ENCODE measurements around the gene GAPVD1.

Gene GAPVD1

DNA sequence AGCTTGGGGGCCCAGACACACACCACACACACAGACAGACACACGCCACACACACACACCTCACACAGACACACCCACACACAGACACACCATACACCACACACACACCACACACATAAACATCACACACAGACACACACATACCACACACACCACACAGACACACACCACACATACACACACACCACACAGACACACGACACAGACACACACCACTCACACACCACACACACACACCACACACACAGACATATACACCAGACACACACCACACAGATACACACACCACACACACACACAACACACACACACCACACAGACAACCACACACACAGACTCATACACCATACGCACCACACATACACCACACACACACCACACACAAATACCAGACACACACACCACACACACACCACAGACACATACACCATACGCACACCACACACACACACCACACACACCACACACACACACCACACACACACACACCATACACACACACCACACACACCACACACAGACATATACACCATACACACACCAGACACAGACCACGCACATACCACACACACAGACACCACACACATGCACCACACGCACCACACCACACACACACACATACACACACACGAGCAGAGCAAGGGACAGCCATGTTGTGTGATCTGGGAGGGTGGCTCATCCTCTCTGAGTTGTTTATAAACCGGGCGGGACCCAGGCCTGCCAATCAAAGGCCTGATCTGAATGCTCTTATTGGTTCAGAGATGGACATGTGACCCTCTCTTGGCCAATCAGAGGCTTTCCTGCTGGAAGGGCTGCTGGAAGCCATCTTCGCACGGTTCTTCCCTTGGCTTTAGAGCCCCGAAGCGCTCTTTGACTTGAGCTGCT, 148.3 kb downstream of the GAPVD1 start:
- DNase-seq (ENCODE audit: extremely low spot score): peak; percentile 69
- peak; percentile 49; the same call in 1 of the 2 replicates for TF ChIP-seq TARDBP (IDR thresholded peaks at IDR 0.05)
- TF ChIP-seq, protein P1, sequence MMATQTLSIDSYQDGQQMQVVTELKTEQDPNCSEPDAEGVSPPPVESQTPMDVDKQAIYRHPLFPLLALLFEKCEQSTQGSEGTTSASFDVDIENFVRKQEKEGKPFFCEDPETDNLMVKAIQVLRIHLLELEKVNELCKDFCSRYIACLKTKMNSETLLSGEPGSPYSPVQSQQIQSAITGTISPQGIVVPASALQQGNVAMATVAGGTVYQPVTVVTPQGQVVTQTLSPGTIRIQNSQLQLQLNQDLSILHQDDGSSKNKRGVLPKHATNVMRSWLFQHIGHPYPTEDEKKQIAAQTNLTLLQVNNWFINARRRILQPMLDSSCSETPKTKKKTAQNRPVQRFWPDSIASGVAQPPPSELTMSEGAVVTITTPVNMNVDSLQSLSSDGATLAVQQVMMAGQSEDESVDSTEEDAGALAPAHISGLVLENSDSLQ (IDR thresholded peaks at IDR 0.05): peak; percentile 98
- TF ChIP-seq CTBP1 (IDR thresholded peaks at IDR 0.05; ENCODE audit: borderline replicate concordance): no peak
- POLR2A ChIA-PET: interaction anchor here (1.3 kb wide), 1 partner anchor 13 kb away, joined by 3 read pairs; no protein-coding TSS in a partner anchor
- CTCF ChIA-PET: no interaction called here

GRCh38 chr9:125410522-125410894, 148.9 kb downstream of the GAPVD1 start:
- ChIA-PET CTCF (no interaction called here), POLR2A (interaction anchor here (1.3 kb wide), 1 partner anchor 12 kb away, joined by 3 read pairs; no protein-coding TSS in a partner anchor)
- TF ChIP-seq CTBP1 (IDR thresholded peaks at IDR 0.05; ENCODE audit: borderline replicate concordance) (no peak), SP1 (IDR thresholded peaks at IDR 0.05) (no peak), FOXM1 (IDR thresholded peaks at IDR 0.05; ENCODE audit: borderline replicate concordance) (no peak), HDGF (IDR thresholded peaks at IDR 0.05; ENCODE audit: borderline replicate concordance) (no peak), ARNT (IDR thresholded peaks at IDR 0.05) (no peak), ZNF384 (IDR thresholded peaks at IDR 0.05) (no peak), FOXA1 (IDR thresholded peaks at IDR 0.05) (no peak)
- no peak for DNase-seq (ENCODE audit: extremely low spot score)

GRCh38 chr9:125411171-125411756, 149.6 kb downstream of the GAPVD1 start:
- TF ChIP-seq BHLHE40 (IDR thresholded peaks at IDR 0.05; ENCODE audit: borderline replicate concordance) (no peak), SP1 (IDR thresholded peaks at IDR 0.05) (no peak), FOXM1 (IDR thresholded peaks at IDR 0.05; ENCODE audit: borderline replicate concordance) (no peak), ARNT (IDR thresholded peaks at IDR 0.05) (no peak), SUZ12 (IDR thresholded peaks at IDR 0.05) (no peak), HDGF (IDR thresholded peaks at IDR 0.05; ENCODE audit: borderline replicate concordance) (no peak), ZNF384 (IDR thresholded peaks at IDR 0.05) (no peak)
- TF ChIP-seq, protein P1 (IDR thresholded peaks at IDR 0.05): no peak
- no peak for DNase-seq (ENCODE audit: extremely low spot score)
- ChIA-PET CTCF (interaction anchor here (1.3 kb wide), 1 partner anchor 17 kb away, joined by 3 read pairs; no protein-coding TSS in a partner anchor), POLR2A (no interaction called here)

GRCh38 chr9:125412166-125412565, 150.5 kb downstream of the GAPVD1 start:
- no peak for TF ChIP-seq BHLHE40 (IDR thresholded peaks at IDR 0.05; ENCODE audit: borderline replicate concordance)
- TF ChIP-seq FOXM1 (IDR thresholded peaks at IDR 0.05; ENCODE audit: borderline replicate concordance): no peak
- no peak for DNase-seq (ENCODE audit: extremely low spot score)
- ChIA-PET POLR2A (no interaction called here), CTCF (interaction anchor here (1.3 kb wide), 1 partner anchor 16 kb away, joined by 3 read pairs; no protein-coding TSS in a partner anchor)

GRCh38 chr9:125413579-125413978, 152.0 kb downstream of the GAPVD1 start:
- TF ChIP-seq NFRKB (IDR thresholded peaks at IDR 0.05) (no peak), BHLHE40 (IDR thresholded peaks at IDR 0.05; ENCODE audit: borderline replicate concordance) (no peak), SUZ12 (IDR thresholded peaks at IDR 0.05) (no peak), FOXA1 (IDR thresholded peaks at IDR 0.05) (no peak), L3MBTL2 (conservative IDR thresholded peaks at IDR 0.05) (no peak), TARDBP (IDR thresholded peaks at IDR 0.05) (no peak), SP1 (IDR thresholded peaks at IDR 0.05) (no peak), LEF1 (IDR thresholded peaks at IDR 0.05; ENCODE audit: borderline replicate concordance) (no peak), ELF4 (IDR thresholded peaks at IDR 0.05) (no peak), FOXK2 (IDR thresholded peaks at IDR 0.05) (no peak), CTBP1 (IDR thresholded peaks at IDR 0.05; ENCODE audit: borderline replicate concordance) (no peak), ARNT (IDR thresholded peaks at IDR 0.05) (no peak), HDGF (IDR thresholded peaks at IDR 0.05; ENCODE audit: borderline replicate concordance) (no peak), ZNF384 (IDR thresholded peaks at IDR 0.05) (no peak), FOXM1 (IDR thresholded peaks at IDR 0.05; ENCODE audit: borderline replicate concordance) (no peak)
- TF ChIP-seq, protein P1 (IDR thresholded peaks at IDR 0.05): no peak
- CTCF ChIA-PET: interaction anchor here (1.3 kb wide), 1 partner anchor 14 kb away, joined by 3 read pairs; no protein-coding TSS in a partner anchor
- POLR2A ChIA-PET: no interaction called here
- no peak for DNase-seq (ENCODE audit: extremely low spot score)

DNA sequence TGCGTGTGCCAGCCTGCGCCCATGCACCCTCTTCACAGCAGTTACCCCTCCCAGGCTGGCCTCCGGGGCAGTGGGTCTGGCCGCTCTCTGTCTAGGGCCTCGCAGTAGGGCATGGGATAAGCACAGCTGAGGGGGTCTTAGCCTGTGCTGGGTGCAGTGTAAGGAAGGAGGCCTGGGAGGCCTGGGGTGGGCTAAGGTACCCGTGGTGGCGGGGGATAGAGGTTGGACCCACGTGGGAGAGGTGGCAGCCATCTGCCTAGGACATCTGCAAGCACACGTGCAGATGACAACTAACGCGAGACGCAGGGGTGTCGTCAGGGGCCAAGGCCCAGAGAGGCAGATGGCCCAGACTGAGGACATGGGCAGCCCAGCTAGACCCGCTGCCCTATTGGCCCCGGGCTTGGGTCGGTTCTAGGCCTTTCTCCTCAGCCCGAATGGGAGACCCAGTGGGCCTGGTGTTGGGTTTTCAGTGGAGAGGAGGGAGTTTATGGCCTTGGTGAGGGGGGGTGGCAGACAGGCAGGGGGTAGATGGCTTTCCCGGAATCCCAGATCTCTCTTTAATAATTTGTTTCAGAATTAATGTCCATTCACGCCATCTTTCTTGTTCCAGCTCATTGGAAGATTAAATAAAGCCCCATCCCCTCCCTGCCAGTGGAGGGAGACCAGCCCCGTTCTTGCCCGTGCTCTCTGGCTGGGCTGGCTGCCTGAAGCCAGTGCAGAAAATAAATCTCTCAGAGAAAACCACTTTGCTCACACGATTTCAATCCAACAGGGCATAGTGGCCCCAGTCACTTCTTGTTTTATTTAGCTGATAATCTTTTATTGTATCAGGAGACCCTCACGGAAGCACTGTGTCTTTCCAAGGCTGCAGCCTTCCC, 154.2 kb downstream of the GAPVD1 start:
- ChIA-PET CTCF (no interaction called here), POLR2A (no interaction called here)
- TF ChIP-seq HDGF (IDR thresholded peaks at IDR 0.05; ENCODE audit: borderline replicate concordance) (no peak), BHLHE40 (IDR thresholded peaks at IDR 0.05; ENCODE audit: borderline replicate concordance) (no peak), NFRKB (IDR thresholded peaks at IDR 0.05) (no peak), L3MBTL2 (conservative IDR thresholded peaks at IDR 0.05) (no peak), ARNT (IDR thresholded peaks at IDR 0.05) (no peak), ELF4 (IDR thresholded peaks at IDR 0.05) (no peak)
- no peak for DNase-seq (ENCODE audit: extremely low spot score)

All from HEK293T (cell line).